NCI-H460 (cell line): Measurements from ENCODE around the gene SVOP. TPM values are rescaled to one million over a fixed set of nuclear protein-coding genes. Genes with fewer than 3 reads are reported as not detected.
"Not testable (repeated sequence)": the region's sequence is repeated elsewhere in the genome, so short reads cannot be mapped to it uniquely, and the experiment has no call there.

Source experiments
- DNase-seq: peaks from one replicate; pipeline ENCODE4 v3.0.0-alpha.2; 2016; ENCODE audit warnings: low read depth; ENCODE audit errors: extremely low read depth
- total RNA-seq: library from RNA; depleted of rRNA; stranded (reverse); fragments of >200 nt; shearing (Covaris generic); gene quantifications from 2 replicates; pipeline ENCODE4 v1.2.3, GENCODE V29; 2014

SVOP gene
- total RNA-seq, 1 experiment from 2014 or later: not detected

DNA sequence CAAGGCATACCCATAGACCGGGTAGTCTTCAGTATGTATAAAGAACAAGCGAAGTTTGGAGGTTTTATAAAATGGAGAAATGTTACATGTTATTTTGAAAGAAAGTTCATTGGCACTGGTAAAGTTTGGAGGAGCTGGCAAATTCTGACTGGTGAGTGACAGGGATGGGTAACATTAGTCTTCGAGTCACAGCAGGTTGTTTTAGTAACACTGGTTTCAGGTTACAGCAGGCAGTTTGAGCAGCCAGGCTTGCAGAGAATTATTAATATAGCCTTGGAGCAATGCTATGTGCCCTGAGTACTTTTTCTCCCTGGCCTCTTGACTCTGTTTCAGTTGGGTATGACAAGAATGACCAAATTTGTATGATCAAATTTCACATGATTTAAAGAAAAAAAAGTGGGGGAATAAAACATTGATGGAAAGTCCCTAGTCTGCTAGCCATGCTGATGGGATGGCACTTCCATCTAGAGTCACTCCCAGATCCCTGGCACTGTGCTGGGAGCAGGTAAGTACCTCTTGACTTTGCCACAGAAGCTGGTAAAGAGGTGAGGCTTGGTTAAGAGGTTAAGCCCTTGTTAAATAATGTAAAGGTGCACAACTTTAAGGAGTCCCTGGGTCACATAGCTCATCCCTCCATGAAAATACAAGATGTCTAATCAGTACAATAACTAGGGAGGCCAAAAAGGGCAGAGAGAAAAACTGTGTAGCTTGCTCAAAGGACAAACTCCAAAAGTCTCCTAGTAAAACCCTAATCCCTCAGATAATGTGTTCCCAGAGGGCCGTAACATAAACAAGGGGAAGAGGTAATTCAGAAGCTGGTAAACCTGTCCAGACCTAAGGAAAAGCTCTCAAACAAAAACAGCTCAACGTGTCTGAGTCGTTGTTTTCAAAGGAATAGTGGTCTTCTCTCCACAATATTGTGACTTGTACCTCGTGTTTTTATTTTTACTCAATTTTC lies 12.7 kb upstream of the SVOP start:
- DNase-seq: no peak

GRCh38 chr12:109029411-109029810 lies 8.5 kb upstream of the SVOP start:
- no peak for DNase-seq

GRCh38 chr12:109028624-109029023 lies 7.8 kb upstream of the SVOP start:
- DNase-seq: not testable (repeated sequence)

- no peak for DNase-seq
Observed at GRCh38 chr12:109027767-109028166, 6.9 kb upstream of the SVOP start.

- DNase-seq: no peak
Observed at GRCh38 chr12:109020146-109020795, 597 bp downstream of the SVOP start.

GRCh38 chr12:109018296-109018695 lies 2.6 kb downstream of the SVOP start:
- DNase-seq: no peak

GRCh38 chr12:109016978-109017377 lies 3.9 kb downstream of the SVOP start:
- no peak for DNase-seq

DNA sequence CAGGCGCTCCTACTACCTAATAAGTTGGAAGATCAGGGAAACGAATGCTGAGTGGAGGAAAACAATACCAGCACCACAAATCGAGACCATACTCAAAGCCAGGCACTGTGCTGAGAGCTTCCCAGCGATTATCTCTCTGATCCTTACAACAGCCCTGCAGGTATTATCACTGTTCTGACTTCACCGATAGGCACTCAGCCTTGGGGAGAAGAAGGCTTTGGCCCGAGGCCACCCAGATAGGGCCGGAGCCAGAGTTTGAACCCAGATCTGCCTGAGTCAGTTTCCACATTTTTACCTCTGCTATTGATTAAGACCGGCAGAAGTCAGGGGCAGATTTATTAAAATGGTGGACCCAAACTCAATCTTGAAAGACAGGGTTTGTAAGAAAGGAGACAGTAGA lies 4.9 kb downstream of the SVOP start:
- no peak for DNase-seq

- no peak for DNase-seq
Observed at GRCh38 chr12:109014984-109015765, 5.7 kb downstream of the SVOP start.

DNA sequence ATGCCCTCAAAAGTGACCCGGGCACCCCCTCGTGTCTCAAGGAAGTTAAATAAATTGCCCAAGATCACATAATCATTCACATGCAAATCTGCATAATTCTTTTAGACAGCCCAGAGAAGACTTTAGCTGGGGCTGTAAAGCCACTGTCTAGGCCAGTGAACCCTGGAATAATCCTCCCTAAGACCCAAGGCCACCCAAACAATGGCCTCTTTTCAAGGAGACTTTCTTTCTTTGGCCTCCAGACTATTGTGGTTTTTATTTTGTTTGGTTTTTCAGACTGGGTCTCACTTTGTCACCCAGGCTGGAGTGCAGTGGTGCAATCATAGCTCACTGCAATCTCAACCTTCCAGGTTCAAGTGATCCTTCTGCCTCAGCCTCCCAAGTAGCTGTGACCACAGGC lies 10.6 kb downstream of the SVOP start:
- no peak for DNase-seq

DNA sequence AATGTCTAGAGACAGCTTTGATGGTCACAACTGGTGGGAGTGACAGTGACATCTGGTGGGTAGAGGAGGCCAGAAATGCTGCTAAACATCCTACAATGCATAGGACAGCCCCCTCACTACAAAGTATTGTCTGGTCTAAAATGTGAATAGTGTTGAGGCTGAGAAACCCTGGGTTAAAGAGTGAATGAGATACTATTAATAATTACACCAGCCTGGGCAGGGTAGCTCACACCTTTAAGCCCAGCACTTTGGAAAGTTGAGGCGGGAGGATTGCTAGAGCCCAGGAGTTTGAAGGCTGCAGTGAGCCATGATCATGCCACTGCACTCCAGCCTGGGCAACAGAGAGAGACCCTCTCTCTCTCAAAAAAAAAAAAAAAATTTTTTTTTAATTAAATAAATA lies 11.1 kb downstream of the SVOP start:
- no peak for DNase-seq

GRCh38 chr12:109004017-109004416 lies 16.9 kb downstream of the SVOP start:
- DNase-seq: no peak

DNA sequence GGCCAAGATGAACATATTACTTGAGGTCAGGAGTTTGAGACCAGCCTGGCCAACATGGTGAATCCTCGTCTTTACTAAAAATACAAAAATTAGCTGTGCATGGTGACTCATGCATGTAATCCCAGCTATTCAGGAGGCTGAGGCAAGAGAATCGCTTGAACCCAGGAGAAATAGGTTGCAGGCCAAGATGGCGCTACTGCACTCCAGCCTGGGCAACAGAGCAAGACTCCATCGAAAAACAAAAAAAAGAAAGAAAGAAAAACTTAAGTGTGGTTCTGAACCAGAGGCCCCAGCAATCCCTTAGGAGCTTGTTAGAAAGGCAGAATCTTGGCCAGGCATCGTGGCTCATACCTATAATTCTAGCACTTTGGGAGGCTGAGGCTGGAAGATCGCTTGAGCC lies 24.5 kb downstream of the SVOP start:
- DNase-seq: no peak

DNA sequence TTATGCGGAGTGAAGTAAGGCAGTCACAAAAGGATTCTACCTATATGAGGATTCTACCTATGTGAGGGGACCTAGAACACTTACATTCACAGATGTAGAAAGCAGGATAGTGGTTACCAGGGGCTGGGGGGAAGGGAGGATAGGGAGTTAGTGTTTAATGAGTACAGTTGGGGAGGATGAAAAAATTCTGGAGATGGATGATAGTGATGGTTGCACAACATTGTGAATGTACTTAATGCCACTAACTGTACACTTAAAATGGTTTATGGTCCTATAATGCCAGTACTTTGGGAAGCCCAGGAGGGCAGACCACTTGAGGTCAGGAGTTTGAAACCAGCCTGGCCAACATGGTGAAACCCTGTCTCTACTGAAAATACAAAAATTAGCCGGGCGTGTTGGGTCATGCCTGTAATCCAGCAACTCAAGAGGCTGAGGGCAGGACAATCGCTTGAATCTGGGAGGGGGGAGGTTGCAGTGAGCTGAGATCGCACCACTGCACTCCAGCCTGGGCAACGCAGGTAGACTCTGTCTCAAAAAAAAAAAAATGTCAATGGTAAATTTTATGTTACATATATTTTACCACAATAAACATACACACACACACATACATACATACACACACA lies 25.4 kb downstream of the SVOP start:
- no peak for DNase-seq

DNA sequence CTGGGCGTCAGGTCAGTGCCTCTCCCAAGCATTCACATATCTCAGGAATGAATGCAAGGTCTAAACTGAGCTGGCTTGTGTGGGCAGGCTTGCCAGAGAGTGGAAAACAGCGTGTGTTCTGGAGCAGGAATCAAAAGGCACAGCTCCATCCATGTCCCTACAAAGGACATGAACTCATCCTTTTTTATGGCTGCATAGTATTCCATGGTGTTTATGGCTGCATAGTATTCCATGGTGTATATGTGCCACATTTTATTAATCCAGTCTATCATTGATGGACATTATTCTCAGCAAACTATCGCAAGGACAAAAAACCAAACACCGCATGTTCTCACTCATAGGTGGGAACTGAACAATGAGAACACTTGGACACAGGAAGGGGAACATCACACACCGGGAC lies 30.8 kb downstream of the SVOP start:
- DNase-seq: not testable (repeated sequence)

- DNase-seq: no peak
Observed at GRCh38 chr12:108989376-108989775, 31.5 kb downstream of the SVOP start.

GRCh38 chr12:108985750-108986149 lies 35.1 kb downstream of the SVOP start:
- DNase-seq: no peak

DNA sequence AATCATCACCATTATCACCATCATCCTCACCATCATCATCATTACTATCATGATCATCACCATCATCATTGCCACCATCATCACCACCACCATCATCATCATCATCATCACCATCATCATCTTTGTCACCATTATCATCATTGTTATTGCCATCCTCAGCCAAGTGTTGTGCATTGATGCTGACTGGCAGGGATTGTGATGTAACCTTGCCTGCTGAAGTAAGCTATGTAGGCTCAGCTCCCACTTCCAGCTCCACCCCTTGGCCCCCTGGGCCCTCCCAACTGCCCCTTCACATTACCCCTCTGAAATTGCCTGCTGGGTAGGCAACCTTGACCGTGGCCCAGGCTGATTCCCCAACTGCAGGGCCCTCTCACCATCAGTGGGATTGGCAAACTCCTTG lies 37.6 kb downstream of the SVOP start:
- no peak for DNase-seq

DNA sequence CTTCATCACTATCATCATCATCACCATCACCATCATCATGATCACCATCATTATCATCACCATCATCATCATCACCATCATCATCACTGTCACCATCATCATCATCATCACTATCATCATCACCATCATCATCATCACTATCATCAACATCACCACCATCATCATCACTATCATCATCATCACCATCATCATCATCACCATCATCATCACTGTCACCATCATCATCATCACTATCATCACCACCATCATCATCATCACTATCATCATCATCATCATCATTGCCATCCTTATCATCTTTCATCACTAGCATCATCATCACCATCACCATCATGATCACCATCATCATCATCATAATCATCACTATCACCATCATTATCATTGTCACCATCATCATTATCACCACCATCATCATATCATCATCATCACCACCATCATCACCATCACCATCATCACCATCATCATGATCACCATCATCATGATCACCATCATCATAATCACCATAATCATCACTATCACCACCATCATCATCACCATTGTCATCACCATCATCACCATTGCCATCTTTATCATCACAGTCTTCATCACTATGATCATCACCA lies 38.1 kb downstream of the SVOP start:
- no peak for DNase-seq

DNA sequence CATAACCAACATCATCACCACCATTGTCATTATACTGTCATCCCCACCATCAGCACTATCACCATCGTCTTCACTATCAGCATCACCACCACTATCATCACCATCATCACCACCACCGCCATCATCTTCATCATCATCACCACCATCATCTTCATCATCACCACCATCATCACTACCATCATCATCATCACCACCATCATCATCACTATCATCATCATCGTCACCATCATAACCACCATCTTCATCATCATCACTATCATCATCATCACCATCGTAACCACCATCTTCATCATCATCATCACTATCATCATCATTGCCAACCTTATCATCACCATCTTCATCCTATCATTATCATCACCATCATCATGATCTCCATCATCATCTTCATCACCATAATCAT lies 39.0 kb downstream of the SVOP start:
- DNase-seq: no peak
